GM19455 (cell line): ENCODE results near the gene ITGB5.
"Not testable (repeated sequence)": the region's sequence is repeated elsewhere in the genome, so short reads cannot be mapped to it uniquely, and the experiment has no call there.

ENCODE experiments used
- ATAC-seq: cut with Tn5 transposase; IDR thresholded peaks from one replicate; pipeline ENCODE4 v1.9.1; 2021; ENCODE audit not compliant: unreplicated experiment

The ITGB5 gene

GRCh38 chr3:124791639-124792151, 95.5 kb downstream of the ITGB5 start:
- ATAC-seq: no peak

- ATAC-seq: no peak
Observed at GRCh38 chr3:124791142-124791541, 96.0 kb downstream of the ITGB5 start.

GRCh38 chr3:124789103-124789502, 98.1 kb downstream of the ITGB5 start:
- not testable (repeated sequence) for ATAC-seq

GRCh38 chr3:124788254-124788745, 98.9 kb downstream of the ITGB5 start:
- no peak for ATAC-seq

GRCh38 chr3:124787476-124788195, 99.5 kb downstream of the ITGB5 start:
- ATAC-seq: no peak

- ATAC-seq: no peak
Observed at GRCh38 chr3:124786511-124787241, 100.5 kb downstream of the ITGB5 start.

GRCh38 chr3:124785973-124786372, 101.2 kb downstream of the ITGB5 start:
- ATAC-seq: no peak

- ATAC-seq: no peak
Observed at GRCh38 chr3:124784686-124785382, 102.3 kb downstream of the ITGB5 start.

GRCh38 chr3:124783696-124784095, 103.5 kb downstream of the ITGB5 start:
- no peak for ATAC-seq

GRCh38 chr3:124782377-124782712, 104.8 kb downstream of the ITGB5 start:
- not testable (repeated sequence) for ATAC-seq

GRCh38 chr3:124781476-124782376, 105.4 kb downstream of the ITGB5 start:
- no peak for ATAC-seq

GRCh38 chr3:124780761-124781475, 106.2 kb downstream of the ITGB5 start:
- ATAC-seq: no peak

GRCh38 chr3:124780356-124780755, 106.8 kb downstream of the ITGB5 start:
- no peak for ATAC-seq

- ATAC-seq: no peak
Observed at GRCh38 chr3:124779751-124780191, 107.4 kb downstream of the ITGB5 start.

- ATAC-seq: no peak
Observed at GRCh38 chr3:124779116-124779515, 108.0 kb downstream of the ITGB5 start.

GRCh38 chr3:124777762-124778470, 109.2 kb downstream of the ITGB5 start:
- ATAC-seq: no peak

GRCh38 chr3:124776856-124777255, 110.3 kb downstream of the ITGB5 start:
- no peak for ATAC-seq

GRCh38 chr3:124775877-124776276, 111.3 kb downstream of the ITGB5 start:
- no peak for ATAC-seq

- ATAC-seq: no peak
Observed at GRCh38 chr3:124774841-124775402, 112.2 kb downstream of the ITGB5 start.
